Vagina (tissue), 2 donors: ENCODE results near the gene ERCC2. TPM values are rescaled to one million over a fixed set of nuclear protein-coding genes. Genes with fewer than 3 reads are reported as not detected.

Source experiments
- DNase-seq, 2 donors: peaks; one replicate each; pipeline ENCODE4 v3.0.0-alpha.2; 2017; ENCODE audit errors: extremely low spot score in 2 of 2
- H3K27ac ChIP-seq: fragments of 200-600 bp; sonication (generic); one replicate; pipeline ENCODE4 v1.5.1; 2019
- H3K27me3 ChIP-seq: fragments of 200-600 bp; sonication (generic); one replicate; pipeline ENCODE4 v1.5.1; 2019
- H3K36me3 ChIP-seq, 2 donors: fragments of 200-600 bp; sonication (generic); one replicate each; pipeline ENCODE4 v1.5.1; 2017 to 2019
- H3K4me1 ChIP-seq: fragments of 200-600 bp; sonication (generic); one replicate; pipeline ENCODE4 v1.5.1; 2019
- H3K4me3 ChIP-seq, 2 donors: fragments of 200-600 bp; sonication (generic); 1 replicate in 1 of 2; 2 replicates in 1 of 2; pipeline ENCODE4 v1.5.1; 2016 to 2019
- H3K9me3 ChIP-seq: fragments of 200-600 bp; sonication (generic); one replicate; pipeline ENCODE4 v1.5.1; 2019
- CTCF ChIP-seq, 3 experiments: fragments of 450-650 bp in 2 of 3; fragments of 200-600 bp in 1 of 3; sonication (generic) in 1 of 3; IDR thresholded peaks; one replicate each; pipeline ENCODE4 v1.5.1; 2017 to 2019; ENCODE audit warnings: antibody characterized with exemption in 3 of 3, mild to moderate bottlenecking in 2 of 3, moderate library complexity in 2 of 3
- POLR2A ChIP-seq, 2 donors: fragments of 450-650 bp; IDR thresholded peaks; one replicate each; pipeline ENCODE4 v1.6.1; 2017; ENCODE audit warnings: antibody characterized with exemption in 2 of 2, mild to moderate bottlenecking in 2 of 2, moderate library complexity in 2 of 2
- POLR2AphosphoS5 ChIP-seq, 2 donors: sonication (generic); formaldehyde crosslinking; IDR thresholded peaks; one replicate each; pipeline ENCODE4 v1.9.0; 2017; ENCODE audit warnings: antibody characterized with exemption in 2 of 2, mild to moderate bottlenecking in 2 of 2, low read depth in 1 of 2; ENCODE audit not compliant: insufficient read depth in 1 of 2
- intact Hi-C: fragments of 100-400 bp; cut with DNase I; formaldehyde crosslinking; loops from one replicate; pipeline ENCODE4 v1.15.1; 2023
- total RNA-seq: library from RNA; depleted of rRNA; stranded (reverse); fragments of >200 nt; gene quantifications from one replicate; pipeline ENCODE4 v1.2.3, GENCODE V29; 2016

Gene ERCC2
- total RNA-seq, 1 donor from 2014 or later, result 17.9 TPM

DNA sequence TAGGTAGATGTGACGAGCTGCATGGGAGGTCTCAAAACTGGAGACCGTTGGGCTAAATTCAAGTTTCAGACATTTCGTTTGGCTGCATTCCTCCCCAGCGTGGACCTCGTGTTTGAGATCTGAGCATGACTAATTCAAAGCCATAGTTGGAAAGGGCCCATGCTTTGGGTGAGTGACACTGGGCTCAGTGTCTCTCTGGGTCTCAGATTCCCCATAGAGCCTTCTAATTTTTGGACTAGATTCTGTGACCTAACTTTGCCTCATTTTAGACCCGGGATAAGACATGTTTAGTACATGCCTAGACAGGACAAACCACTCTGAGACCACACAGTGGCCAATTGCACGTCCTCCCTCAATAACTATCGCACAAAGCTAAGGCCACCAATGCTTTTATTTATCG, 64.3 kb downstream of the ERCC2 start:
- H3K4me1 ChIP-seq, result peaks cover 7% of the 10 kb centered on the region
- H3K27ac ChIP-seq, result no peak overlapping the region
- no peak for TF ChIP-seq POLR2A (IDR thresholded peaks at IDR 0.05)
- no peak for TF ChIP-seq CTCF (IDR thresholded peaks at IDR 0.05)
- no peak for TF ChIP-seq POLR2AphosphoS5 (IDR thresholded peaks at IDR 0.05; ENCODE audit: insufficient read depth in 1 of 2, low read depth in 1 of 2)
- H3K4me3 ChIP-seq, result no peak overlapping the region
- DNase-seq, result no peak
- intact Hi-C loops, result no loop called here
- no peaks in the 10 kb centered on the region for H3K9me3 ChIP-seq
- no peaks in the 10 kb centered on the region for H3K36me3 ChIP-seq
- no peaks in the 10 kb centered on the region for H3K27me3 ChIP-seq

DNA sequence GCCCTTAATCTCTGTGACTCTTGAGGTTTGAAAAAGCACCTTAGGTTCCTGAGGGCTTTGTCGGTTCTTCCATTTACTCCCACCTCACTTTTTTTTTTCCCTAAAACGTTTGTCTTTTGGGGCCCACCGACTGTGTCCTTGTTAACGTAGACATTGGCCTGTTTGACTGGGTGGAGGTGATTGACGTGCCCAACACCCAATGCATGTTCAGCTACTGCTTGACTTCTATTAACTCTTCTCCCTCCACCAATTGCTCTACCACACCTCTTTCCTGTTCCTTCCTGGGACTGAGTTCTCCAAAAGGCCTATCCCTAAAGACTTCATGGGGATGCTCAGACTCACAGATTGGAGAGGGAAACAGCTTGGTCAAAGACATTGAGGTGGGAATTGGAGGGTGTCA, 65.0 kb downstream of the ERCC2 start:
- Histone ChIP-seq H3K4me1 (peaks cover 7% of the 10 kb centered on the region), H3K27me3 (no peaks in the 10 kb centered on the region)
- no peak for DNase-seq

GRCh38 chr19:45305007-45305406, 65.4 kb downstream of the ERCC2 start:
- Histone ChIP-seq H3K4me3 (no peak overlapping the region), H3K4me1 (peaks cover 7% of the 10 kb centered on the region), H3K36me3 (peaks cover 0 to 4% of the 10 kb centered on the region in 2 donors), H3K27ac (no peak overlapping the region), H3K27me3 (no peaks in the 10 kb centered on the region), H3K9me3 (no peaks in the 10 kb centered on the region)
- intact Hi-C loops, result no loop called here
- no peak for DNase-seq
- TF ChIP-seq CTCF (IDR thresholded peaks at IDR 0.05), result no peak
- TF ChIP-seq POLR2AphosphoS5 (IDR thresholded peaks at IDR 0.05; ENCODE audit: insufficient read depth in 1 of 2, low read depth in 1 of 2), result no peak
- TF ChIP-seq POLR2A (IDR thresholded peaks at IDR 0.05), result no peak

More for the DNA sequence above, 65.0 kb downstream of the ERCC2 start:
- H3K4me3 ChIP-seq, result no peak overlapping the region
- intact Hi-C loops, result no loop called here
- H3K27ac ChIP-seq, result no peak overlapping the region
- H3K36me3 ChIP-seq, result peaks cover 0 to 4% of the 10 kb centered on the region in 2 donors
- TF ChIP-seq POLR2AphosphoS5 (IDR thresholded peaks at IDR 0.05; ENCODE audit: insufficient read depth in 1 of 2, low read depth in 1 of 2) (no peak), POLR2A (IDR thresholded peaks at IDR 0.05) (no peak), CTCF (IDR thresholded peaks at IDR 0.05) (no peak)
- no peaks in the 10 kb centered on the region for H3K9me3 ChIP-seq

DNA sequence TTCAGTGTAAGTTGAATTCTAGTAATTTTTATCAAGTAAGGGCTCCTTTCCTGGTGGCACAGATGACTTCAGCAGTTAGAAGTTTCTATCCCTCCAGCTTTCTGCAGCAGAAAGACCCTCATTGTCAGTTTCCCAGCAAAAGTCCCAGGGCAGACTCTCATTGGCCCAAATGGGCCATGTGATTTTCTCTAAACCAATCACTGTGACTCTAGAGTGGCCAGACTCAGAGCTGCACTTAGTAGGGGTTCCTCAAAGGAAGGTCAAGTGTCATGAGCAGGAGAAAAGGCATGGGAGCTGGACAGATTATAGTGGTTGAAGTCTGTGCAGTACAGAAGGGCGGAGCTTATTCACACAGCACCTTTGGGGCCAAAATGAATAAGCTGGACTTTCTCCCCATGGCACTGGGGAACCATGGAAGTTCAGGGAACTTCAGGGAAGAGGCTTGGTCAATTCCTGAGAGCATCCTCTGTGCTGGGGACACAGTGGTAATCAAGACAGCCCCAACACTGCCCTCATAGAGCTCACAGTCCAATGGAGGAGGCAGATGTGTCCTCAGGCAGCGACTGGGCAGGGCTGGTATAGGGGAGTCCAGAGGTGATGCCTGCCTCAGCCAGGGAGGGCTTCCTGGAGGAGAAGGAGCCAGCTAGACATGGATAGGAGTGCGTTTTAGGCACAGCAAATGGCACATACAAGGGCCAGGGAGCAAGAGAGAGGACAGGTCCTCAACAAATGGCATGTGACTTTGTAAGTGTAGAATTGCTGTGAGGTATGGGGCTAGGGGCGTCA, 66.0 kb downstream of the ERCC2 start:
- TF ChIP-seq CTCF (IDR thresholded peaks at IDR 0.05) (no peak), POLR2AphosphoS5 (IDR thresholded peaks at IDR 0.05; ENCODE audit: insufficient read depth in 1 of 2, low read depth in 1 of 2) (no peak), POLR2A (IDR thresholded peaks at IDR 0.05) (no peak)

More for the DNA sequence above, 66.0 kb downstream of the ERCC2 start:
- H3K4me3 ChIP-seq, result no peak overlapping the region
- intact Hi-C loops, result no loop called here
- no peaks in the 10 kb centered on the region for H3K9me3 ChIP-seq
- no peak overlapping the region for H3K27ac ChIP-seq
- DNase-seq, result no peak
- peaks cover 0 to 10% of the 10 kb centered on the region in 2 donors for H3K36me3 ChIP-seq
- peaks cover 7% of the 10 kb centered on the region for H3K4me1 ChIP-seq
- no peaks in the 10 kb centered on the region for H3K27me3 ChIP-seq
